ENCODE measurements around the gene INPP5A. TPM values are rescaled to one million over a fixed set of nuclear protein-coding genes. Genes with fewer than 3 reads are reported as not detected.

The INPP5A gene
- total and polyA plus RNA-seq, 4 donors, result 12.4 to 39.9 (median 28.2) TPM

DNA sequence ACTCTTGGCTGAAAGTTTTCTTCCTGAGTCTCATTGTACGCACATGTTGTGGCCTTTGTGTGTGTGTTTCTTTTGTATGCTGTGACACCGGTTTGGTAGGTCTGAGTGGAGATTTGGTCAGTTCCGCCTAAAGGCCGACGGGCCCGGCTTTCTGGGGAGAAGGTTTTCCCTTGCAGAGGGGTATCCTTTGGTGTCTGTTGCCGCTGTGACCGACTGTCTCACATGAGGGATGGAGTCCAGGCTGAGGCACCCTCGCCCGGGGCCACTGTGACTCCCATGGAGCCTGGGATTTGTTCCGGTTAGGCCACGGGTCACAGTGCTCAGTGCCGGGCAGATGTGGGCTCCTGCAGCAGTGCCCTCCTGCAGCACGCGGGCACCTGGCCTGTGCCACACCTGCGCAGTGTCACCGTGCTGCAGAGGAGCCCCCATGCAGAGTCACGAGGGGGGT, 19.4 kb downstream of the INPP5A start:
- TF ChIP-seq CTCF (IDR thresholded peaks at IDR 0.05; ENCODE audit: control extremely low read depth, extremely low read depth), result no peak
- Histone ChIP-seq H3K9ac (ENCODE audit: insufficient read depth in 1 of 2, low read length in 2 of 2) (no peak overlapping the region), H3K27ac (ENCODE audit: low read depth in 1 of 2, low read length in 1 of 2) (no peak overlapping the region), H3K27me3 (ENCODE audit: control insufficient read depth in 3 of 3, insufficient read depth in 3 of 3, low read length in 2 of 3) (no peaks in the 10 kb centered on the region), H3K4me3 (no peak overlapping the region), H3K9me3 (ENCODE audit: control insufficient read depth in 4 of 4, insufficient read depth in 3 of 4, low read length in 3 of 4) (no peaks in the 10 kb centered on the region), H3K4me1 (ENCODE audit: control insufficient read depth in 5 of 5, insufficient read depth in 5 of 5, low read length in 5 of 5) (peaks cover 0 to 20% (median 4%) of the 10 kb centered on the region in 5 donors), H3K36me3 (ENCODE audit: control insufficient read depth in 4 of 4, insufficient read depth in 4 of 4, low read length in 4 of 4) (peaks cover 0 to 3% (median under 1%) of the 10 kb centered on the region in 4 donors)
- ATAC-seq (ENCODE audit: insufficient read depth, low FRiP score) (no peak), DNase-seq (no peak)
- WGBS, 2 donors, result 91 to 95% methylated on average over 18 of the region's 18 CpGs

GRCh38 chr10:132557696-132558515, 20.3 kb downstream of the INPP5A start:
- no peak for TF ChIP-seq CTCF (IDR thresholded peaks at IDR 0.05; ENCODE audit: control extremely low read depth, extremely low read depth)
- peaks cover 0 to 3% (median 3%) of the 10 kb centered on the region in 4 donors for H3K36me3 ChIP-seq (ENCODE audit: control insufficient read depth in 4 of 4, insufficient read depth in 4 of 4, low read length in 4 of 4)
- H3K4me3 ChIP-seq, result no peak overlapping the region
- H3K27ac ChIP-seq (ENCODE audit: low read depth in 1 of 2, low read length in 1 of 2), result no peak overlapping the region
- ATAC-seq (ENCODE audit: insufficient read depth, low FRiP score), result no peak
- 90 to 92% methylated on average over 32 to 33 of the region's 33 CpGs for WGBS, 2 donors
- no peaks in the 10 kb centered on the region for H3K27me3 ChIP-seq (ENCODE audit: control insufficient read depth in 3 of 3, insufficient read depth in 3 of 3, low read length in 2 of 3)
- H3K4me1 ChIP-seq (ENCODE audit: control insufficient read depth in 5 of 5, insufficient read depth in 5 of 5, low read length in 5 of 5), result peaks cover 0 to 23% (median 4%) of the 10 kb centered on the region in 5 donors
- no peaks in the 10 kb centered on the region for H3K9me3 ChIP-seq (ENCODE audit: control insufficient read depth in 4 of 4, insufficient read depth in 3 of 4, low read length in 3 of 4)
- no peak overlapping the region for H3K9ac ChIP-seq (ENCODE audit: insufficient read depth in 1 of 2, low read length in 2 of 2)
- no peak for DNase-seq

DNA sequence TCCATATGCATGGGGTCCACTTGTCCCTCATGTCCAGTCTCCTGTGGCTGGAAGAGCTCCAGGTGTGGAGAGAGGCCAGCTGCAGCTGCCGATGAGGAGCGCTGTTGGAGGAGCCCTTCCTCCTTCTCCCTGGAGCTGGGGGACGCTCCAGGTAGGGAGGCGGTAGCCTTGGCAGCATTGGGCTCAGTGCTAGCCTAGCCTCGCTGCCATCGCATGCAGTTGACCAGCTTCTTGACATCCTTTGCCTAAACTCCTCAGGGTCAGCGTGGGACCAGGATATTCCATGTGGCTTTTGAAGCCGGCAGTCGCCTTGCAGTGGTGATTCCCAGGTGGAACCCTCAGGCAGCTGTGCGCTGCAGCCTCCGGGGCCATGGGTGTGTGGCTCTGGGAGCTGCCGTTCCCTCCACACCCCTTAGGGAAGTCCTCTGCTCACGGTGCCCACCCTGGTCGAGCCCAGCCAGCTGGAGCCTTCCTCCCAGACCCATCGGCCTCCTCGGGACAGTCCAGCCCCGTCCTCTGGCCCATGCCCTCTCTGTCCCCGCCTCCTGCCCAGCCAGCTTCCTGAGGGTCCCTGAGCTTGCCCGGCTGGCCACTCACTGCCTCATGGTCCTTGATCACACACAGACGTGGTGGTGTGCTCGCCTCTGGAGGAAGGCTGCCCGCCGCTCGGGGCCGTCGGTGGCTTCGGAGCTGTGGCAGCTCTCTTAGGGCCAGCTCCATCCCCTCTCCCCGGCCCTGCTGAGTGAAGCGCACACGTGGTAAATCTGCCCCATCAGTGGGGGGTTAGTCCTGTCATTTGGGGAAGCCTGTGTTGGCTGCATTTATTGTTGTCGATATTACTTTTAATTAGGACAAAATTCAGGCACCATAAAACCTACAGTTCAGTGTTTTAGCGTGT, 21.2 kb downstream of the INPP5A start:
- Histone ChIP-seq H3K4me1 (ENCODE audit: control insufficient read depth in 5 of 5, insufficient read depth in 5 of 5, low read length in 5 of 5) (peaks cover 0 to 23% (median 4%) of the 10 kb centered on the region in 5 donors), H3K27ac (ENCODE audit: low read depth in 1 of 2, low read length in 1 of 2) (no peak overlapping the region), H3K9me3 (ENCODE audit: control insufficient read depth in 4 of 4, insufficient read depth in 3 of 4, low read length in 3 of 4) (no peaks in the 10 kb centered on the region), H3K27me3 (ENCODE audit: control insufficient read depth in 3 of 3, insufficient read depth in 3 of 3, low read length in 2 of 3) (no peaks in the 10 kb centered on the region), H3K4me3 (no peak overlapping the region), H3K36me3 (ENCODE audit: control insufficient read depth in 4 of 4, insufficient read depth in 4 of 4, low read length in 4 of 4) (peaks cover 0 to 3% (median 3%) of the 10 kb centered on the region in 4 donors), H3K9ac (ENCODE audit: insufficient read depth in 1 of 2, low read length in 2 of 2) (no peak overlapping the region)
- 84 to 90% methylated on average over 31 to 32 of the region's 32 CpGs for WGBS, 2 donors
- no peak for TF ChIP-seq CTCF (IDR thresholded peaks at IDR 0.05; ENCODE audit: control extremely low read depth, extremely low read depth)
- DNase-seq (no peak), ATAC-seq (ENCODE audit: insufficient read depth, low FRiP score) (no peak)
